GM19099 (cell line): ENCODE data around the gene OR6N1.

ENCODE experiments used
- POLR2A ChIP-seq: IDR thresholded peaks from 3 replicates; pipeline ENCODE4 v1.6.1; 2011; ENCODE audit warnings: low read depth; ENCODE audit not compliant: insufficient read length; ENCODE audit errors: extremely low read depth

OR6N1 gene

GRCh38 chr1:158800526-158800925 lies 28.5 kb upstream of the OR6N1 start:
- TF ChIP-seq POLR2A = no peak

GRCh38 chr1:158799689-158800088 lies 27.7 kb upstream of the OR6N1 start:
- no peak for TF ChIP-seq POLR2A

DNA sequence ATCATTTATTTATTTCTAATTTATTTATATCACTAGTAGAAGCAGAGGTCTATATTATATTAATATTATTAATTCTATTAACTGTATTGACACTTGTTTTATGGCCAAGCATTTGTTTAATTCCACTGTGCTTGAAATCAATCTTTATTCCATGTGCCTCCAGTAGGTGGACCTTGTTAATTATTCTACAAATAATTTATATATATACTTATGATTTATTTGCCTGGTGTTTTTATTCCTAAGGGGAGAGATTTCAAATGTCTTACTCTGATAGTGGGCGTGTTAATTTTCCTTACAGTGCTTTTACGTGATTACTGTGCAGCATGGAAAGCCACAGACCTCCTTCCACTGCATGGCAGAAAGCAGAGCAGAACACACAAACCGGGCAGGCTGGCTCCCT lies 26.5 kb upstream of the OR6N1 start:
- no peak for TF ChIP-seq POLR2A

GRCh38 chr1:158794247-158794646 lies 22.3 kb upstream of the OR6N1 start:
- no peak for TF ChIP-seq POLR2A

- no peak for TF ChIP-seq POLR2A
Observed at GRCh38 chr1:158793604-158794003, 21.6 kb upstream of the OR6N1 start.

GRCh38 chr1:158781104-158781503 lies 9.1 kb upstream of the OR6N1 start, which contains the start of gene OR6N2:
OR6N2 (minus strand) TSS chr1:158781204; CDS start chr1:158777635, 3,569 bp downstream.
- TF ChIP-seq POLR2A = no peak

- no peak for TF ChIP-seq POLR2A
Observed at GRCh38 chr1:158754420-158754819, 17.6 kb downstream of the OR6N1 start, which contains the start of gene OR6K6. OR6K6 (plus strand) TSS chr1:158754720; CDS start chr1:158754888, 168 bp downstream.

GRCh38 chr1:158752155-158752712 lies 19.8 kb downstream of the OR6N1 start:
- no peak for TF ChIP-seq POLR2A

GRCh38 chr1:158735848-158736247 lies 36.1 kb downstream of the OR6N1 start:
- no peak for TF ChIP-seq POLR2A

GRCh38 chr1:158732524-158732923 lies 39.5 kb downstream of the OR6N1 start:
- no peak for TF ChIP-seq POLR2A

DNA sequence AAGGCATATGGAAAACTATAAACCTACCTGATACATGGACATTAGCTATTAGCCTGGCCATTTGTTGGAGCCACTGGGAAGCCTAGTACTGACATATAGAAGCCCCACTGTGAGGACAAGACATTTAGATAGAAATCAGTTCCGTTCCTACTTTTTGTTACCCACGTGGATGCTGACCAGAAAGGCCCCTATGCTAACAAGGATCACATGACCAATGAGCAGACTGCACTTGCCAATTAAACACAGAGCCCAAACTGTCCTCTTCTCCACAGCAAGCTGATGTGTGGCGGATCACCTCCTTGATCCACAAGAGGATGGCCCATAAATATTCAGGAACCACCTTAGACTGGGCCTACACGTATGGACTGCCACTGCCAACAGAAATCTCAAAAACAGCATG lies 40.3 kb downstream of the OR6N1 start:
- no peak for TF ChIP-seq POLR2A

GRCh38 chr1:158730453-158730852 lies 41.5 kb downstream of the OR6N1 start:
- no peak for TF ChIP-seq POLR2A

DNA sequence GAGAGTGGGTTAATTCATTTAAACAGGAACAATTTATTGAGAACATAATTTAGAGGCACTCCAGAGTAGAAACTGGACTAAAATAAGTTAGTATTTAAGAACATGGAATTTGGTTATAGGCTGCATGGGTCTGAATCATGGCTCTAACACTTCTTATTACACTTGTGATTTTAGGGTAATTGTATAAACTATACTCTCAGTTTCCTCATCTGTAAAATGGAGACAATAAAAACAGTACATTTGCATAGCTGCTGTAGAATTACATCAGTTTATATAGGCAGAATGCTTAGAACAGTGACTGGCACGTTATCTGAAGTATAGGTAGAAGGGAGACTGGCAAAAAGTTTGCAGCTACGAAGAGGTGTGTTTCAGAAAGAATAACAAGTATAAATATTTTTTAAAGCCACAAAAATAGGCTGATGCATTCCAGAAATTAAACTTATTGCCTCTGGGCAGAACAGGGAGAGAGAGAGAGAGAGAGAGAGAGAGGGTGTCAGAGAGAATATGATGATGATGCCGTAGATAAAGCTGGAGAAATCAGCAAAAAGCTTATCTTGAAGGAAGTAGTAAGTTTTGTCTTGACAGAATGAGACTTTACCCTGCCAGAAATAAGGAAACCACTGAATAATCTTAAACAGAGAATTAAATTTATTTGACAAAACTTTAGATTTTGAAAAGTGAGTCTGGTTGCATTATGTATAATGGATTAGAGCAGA lies 43.3 kb downstream of the OR6N1 start:
- TF ChIP-seq POLR2A = no peak

DNA sequence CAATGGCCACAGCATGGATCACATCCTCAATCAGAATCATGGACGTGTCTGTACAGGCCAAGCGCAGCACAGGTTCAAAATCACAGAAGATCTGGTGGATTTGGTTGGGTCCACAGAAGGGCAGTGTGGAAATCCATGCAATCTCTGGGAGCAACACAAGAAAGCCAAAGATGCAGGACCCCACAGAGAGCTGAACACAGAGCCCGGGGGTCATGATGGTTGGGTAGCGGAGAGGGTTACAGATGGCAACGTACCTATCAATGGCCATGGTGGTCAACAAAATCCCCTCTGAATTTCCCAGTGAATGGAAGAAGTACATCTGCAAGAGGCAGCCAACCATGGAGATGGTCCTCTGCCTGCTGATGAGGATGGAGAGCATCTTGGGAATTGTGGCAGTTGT lies 47.6 kb downstream of the OR6N1 start:
- TF ChIP-seq POLR2A = no peak

DNA sequence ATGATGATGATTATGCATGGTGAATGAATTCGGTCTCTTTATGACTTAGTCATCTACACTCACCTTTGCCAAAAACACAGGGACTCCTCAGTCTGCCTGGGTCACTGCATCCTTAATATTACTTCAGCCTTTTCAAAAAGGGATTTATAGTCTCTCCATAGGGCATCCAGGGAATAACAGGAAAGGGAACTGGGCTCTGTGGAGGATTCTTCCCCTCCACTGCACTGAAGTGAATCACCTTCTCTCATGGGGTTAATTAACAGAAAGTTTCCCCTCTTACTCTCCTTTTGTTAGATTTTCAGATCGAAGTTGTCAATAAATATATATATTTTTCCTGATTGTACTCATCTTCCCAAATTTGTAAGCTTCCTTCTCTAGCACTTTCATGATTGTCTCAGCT lies 51.4 kb downstream of the OR6N1 start, which contains the start of gene OR6K3:
OR6K3 (minus strand) TSS at position 101 of the 400 bp plus-strand sequence. CDS start 2,605 bp downstream, outside the sequence.
- no peak for TF ChIP-seq POLR2A

DNA sequence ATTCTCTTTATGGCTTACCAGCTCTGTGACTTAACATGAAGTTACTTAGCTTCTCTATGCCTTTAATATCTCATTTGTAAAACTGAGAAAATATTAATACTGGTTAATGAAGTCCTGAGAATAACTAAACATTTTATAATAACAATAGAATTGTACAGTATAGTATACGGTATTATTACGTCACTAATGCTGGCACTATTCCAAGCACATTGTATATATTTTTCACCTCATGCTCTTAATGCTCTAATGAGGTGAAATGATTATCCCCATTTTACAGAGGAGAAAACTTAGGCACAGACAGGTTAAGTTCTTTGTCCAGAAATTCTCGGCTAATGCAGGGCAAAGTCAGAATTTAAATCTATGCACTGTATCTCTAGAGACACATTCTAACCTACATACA lies 52.3 kb downstream of the OR6N1 start:
- no peak for TF ChIP-seq POLR2A

DNA sequence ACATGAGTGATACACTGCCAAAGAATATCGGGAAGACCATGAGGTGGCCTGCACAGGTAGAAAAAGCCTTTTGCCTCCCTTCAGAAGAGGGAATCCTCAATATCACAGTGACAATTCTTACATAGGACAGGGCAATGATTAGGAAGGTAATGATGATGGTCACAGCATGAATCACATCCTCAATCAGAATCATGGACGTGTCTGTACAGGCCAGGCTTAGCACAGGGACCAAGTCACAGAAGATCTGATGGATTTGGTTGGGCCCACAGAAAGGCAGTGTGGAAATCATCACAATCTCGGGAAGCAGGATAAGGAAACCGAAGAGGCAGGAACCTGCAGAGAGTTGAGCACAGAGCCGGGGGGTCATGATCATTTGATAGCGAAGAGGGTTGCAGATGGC lies 54.7 kb downstream of the OR6N1 start:
- no peak for TF ChIP-seq POLR2A

GRCh38 chr1:158716335-158716734 lies 55.7 kb downstream of the OR6N1 start:
- no peak for TF ChIP-seq POLR2A
